Activated CD4-positive, alpha-beta T cell treated with anti-CD3 and anti-CD28 coated beads, Interleukin-2, amount 10 ng/mL, durations not matched to agents 24 days and 14 days (primary cell): Measurements from ENCODE around the gene SEPTIN8. TPM values are rescaled to one million over a fixed set of nuclear protein-coding genes. Genes with fewer than 3 reads are reported as not detected.

Experiments
- DNase-seq: peaks from one replicate; pipeline ENCODE4 v3.0.0; 2022
- H3K27ac Mint-ChIP-seq: one replicate; pipeline ENCODE4 v1.8.0; 2022; ENCODE audit warnings: mild to moderate bottlenecking, mixed read lengths
- H3K27me3 Mint-ChIP-seq: one replicate; pipeline ENCODE4 v1.8.0; 2022; ENCODE audit warnings: mixed read lengths
- H3K36me3 Mint-ChIP-seq: one replicate; pipeline ENCODE4 v1.8.0; 2022; ENCODE audit warnings: low read depth, mild to moderate bottlenecking, mixed read lengths
- H3K4me1 Mint-ChIP-seq: one replicate; pipeline ENCODE4 v1.8.0; 2021; ENCODE audit warnings: mixed read lengths
- H3K4me3 Mint-ChIP-seq: one replicate; pipeline ENCODE4 v1.8.0; 2022; ENCODE audit warnings: mild to moderate bottlenecking, moderate library complexity, mixed read lengths
- H3K9me3 Mint-ChIP-seq: one replicate; pipeline ENCODE4 v1.8.0; 2021; ENCODE audit warnings: mixed read lengths
- intact Hi-C: fragments of 100-400 bp; cut with micrococcal nuclease; formaldehyde crosslinking; loops from one replicate; pipeline ENCODE4 v1.15.1; 2023
- total RNA-seq: library from RNA; stranded (reverse); gene quantifications from 2 replicates; pipeline ENCODE4 v1.2.3, GENCODE V29; 2022

The SEPTIN8 gene
- total RNA-seq, 1 donor from 2014 or later, result 45.4 TPM

DNA sequence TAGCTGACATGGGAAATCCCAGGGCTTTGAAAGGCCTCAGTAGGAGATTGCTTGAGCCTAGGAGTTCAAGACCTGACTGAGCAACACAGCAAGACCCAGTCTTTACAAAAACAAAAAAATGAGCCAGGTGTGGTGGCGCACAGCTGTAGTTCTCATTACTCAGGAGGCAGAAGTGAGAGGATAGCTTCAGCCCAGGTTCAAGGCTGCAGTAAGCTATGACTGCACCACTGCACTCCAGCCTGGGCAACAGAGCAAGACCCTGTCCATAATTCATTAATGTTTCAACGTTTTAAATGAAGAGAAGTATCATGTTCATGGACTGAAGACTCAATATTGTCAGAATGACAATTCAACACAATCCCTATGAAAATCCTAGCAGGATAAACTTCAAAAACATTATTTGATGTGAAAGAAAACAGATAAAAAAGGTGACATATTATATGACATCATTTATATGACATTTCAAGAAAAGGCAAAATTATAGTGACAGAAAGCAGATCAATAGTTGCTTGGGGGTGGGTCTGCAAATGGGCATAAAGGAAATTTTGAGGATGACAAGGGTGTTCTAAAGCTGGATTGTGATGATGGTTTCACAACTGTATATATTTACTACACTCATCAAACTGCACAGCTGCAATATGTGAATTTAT lies 43.4 kb downstream of the SEPTIN8 start:
- intact Hi-C loops, result loop anchor here (10.0 kb wide), 1 partner anchor 319 kb away; no protein-coding TSS in a partner anchor
- Mint-ChIP-seq H3K4me1 (peaks cover 41% of the 10 kb centered on the region), H3K36me3 (peaks cover 31% of the 10 kb centered on the region), H3K9me3 (no peaks in the 10 kb centered on the region), H3K27me3 (peaks cover 3% of the 10 kb centered on the region), H3K27ac (no peak overlapping the region), H3K4me3 (no peak overlapping the region)
- no peak for DNase-seq

DNA sequence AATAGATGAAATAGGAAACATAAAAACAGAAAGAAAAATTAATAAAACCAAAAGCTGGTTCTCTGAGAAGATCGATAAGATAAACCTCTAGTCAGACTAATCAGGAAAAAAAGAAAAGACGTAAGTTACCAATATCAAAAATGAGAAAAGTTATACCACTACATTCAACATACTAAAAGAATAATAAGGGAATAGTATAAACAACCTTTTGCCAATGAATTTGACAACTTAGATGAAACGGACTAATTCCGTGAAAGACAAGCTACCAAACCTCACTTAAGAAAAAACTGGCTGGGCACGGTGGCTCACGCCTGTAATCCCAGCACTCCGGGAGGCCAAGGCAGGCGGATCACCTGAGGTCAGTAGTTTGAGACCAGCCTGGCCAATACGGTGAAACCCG lies 47.1 kb downstream of the SEPTIN8 start:
- Mint-ChIP-seq H3K9me3 (no peaks in the 10 kb centered on the region), H3K36me3 (peaks cover 42% of the 10 kb centered on the region), H3K27ac (no peak overlapping the region), H3K4me1 (peaks cover 21% of the 10 kb centered on the region), H3K4me3 (no peak overlapping the region), H3K27me3 (no peaks in the 10 kb centered on the region)
- intact Hi-C loops, result loop anchor here (10.0 kb wide), 1 partner anchor 315 kb away; no protein-coding TSS in a partner anchor
- no peak for DNase-seq

DNA sequence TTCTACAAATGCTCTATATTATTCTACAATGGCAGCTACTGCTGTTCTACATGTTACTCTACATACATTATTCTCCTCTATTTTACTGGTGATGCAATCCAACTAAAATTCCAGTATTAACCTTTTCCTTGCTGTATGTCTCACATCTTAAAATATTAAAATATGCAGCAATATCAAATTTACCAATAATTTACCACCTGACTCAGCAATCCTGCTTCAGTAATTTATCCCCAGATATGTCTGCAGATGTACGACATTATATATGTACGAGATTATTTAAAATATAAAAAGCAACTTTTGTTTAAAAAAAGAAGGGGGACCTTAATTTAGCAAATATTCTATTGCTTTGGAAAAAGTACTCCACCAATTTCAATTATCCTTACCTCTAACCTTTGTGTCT lies 51.3 kb downstream of the SEPTIN8 start:
- no peak overlapping the region for H3K4me3 Mint-ChIP-seq
- DNase-seq, result no peak
- H3K27ac Mint-ChIP-seq, result no peak overlapping the region
- H3K9me3 Mint-ChIP-seq, result no peaks in the 10 kb centered on the region
- H3K27me3 Mint-ChIP-seq, result no peaks in the 10 kb centered on the region
- peaks cover 42% of the 10 kb centered on the region for H3K36me3 Mint-ChIP-seq
- intact Hi-C loops, result no loop called here
- H3K4me1 Mint-ChIP-seq, result peaks cover 11% of the 10 kb centered on the region

GRCh38 chr5:132718544-132719312 lies 58.3 kb downstream of the SEPTIN8 start:
- DNase-seq, result no peak
- Mint-ChIP-seq H3K27ac (no peak overlapping the region), H3K9me3 (no peaks in the 10 kb centered on the region), H3K36me3 (peaks cover 29% of the 10 kb centered on the region), H3K27me3 (no peaks in the 10 kb centered on the region), H3K4me1 (peaks cover 14% of the 10 kb centered on the region), H3K4me3 (no peak overlapping the region)
- intact Hi-C loops, result no loop called here

DNA sequence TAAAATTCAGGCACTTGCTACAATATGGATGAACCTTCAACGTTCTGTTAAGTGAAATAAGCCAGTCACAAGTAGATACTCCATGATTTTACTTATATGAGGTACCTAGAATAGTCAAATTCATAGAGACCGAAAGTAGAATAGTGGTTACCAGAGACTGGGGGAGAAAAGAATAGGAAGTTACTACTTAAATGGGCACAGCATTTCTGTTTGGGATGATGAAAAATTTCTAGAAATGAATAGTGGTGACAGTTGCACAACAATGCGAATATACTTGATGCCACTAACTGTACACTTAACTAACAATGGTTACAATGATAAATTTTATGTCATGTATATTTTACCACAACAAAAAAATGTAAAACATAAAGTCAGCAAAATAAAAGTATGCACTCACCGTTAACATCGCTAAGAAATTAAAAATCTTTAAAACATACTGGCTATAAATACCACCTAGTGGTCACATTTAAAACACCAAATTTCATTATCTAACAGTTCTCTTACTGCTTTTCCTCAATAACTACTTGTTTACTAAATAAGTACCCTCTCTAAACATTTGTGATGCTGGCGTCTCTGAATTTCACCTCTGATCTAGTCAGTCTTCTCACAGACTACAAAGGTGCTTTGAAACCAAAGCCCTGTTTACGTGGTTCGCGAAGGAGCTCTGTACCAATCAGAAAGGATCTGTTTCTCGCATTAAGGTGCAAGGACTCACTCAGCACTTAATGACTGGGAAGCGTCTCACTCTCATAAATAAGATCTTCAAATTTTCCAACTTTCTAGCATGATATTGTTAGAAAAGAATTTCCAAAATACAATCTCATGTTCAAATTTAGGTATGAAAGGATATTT lies 62.4 kb downstream of the SEPTIN8 start:
- Mint-ChIP-seq H3K27ac (peak overlapping the region; percentile 4), H3K9me3 (no peaks in the 10 kb centered on the region), H3K4me3 (peak overlapping the region; percentile 40), H3K27me3 (no peaks in the 10 kb centered on the region), H3K4me1 (peaks cover 15% of the 10 kb centered on the region), H3K36me3 (peaks cover 27% of the 10 kb centered on the region)
- intact Hi-C loops, result loop anchor here (2.0 to 5.0 kb wide), 2 partner anchors 22 to 187 kb away; partner anchors contain the start of gene KIF3A
- DNase-seq, result no peak

GRCh38 chr5:132708645-132709044 lies 68.4 kb downstream of the SEPTIN8 start:
- Mint-ChIP-seq H3K9me3 (no peaks in the 10 kb centered on the region), H3K4me1 (peaks cover 17% of the 10 kb centered on the region), H3K27ac (no peak overlapping the region), H3K27me3 (no peaks in the 10 kb centered on the region), H3K4me3 (no peak overlapping the region), H3K36me3 (peaks cover 32% of the 10 kb centered on the region)
- no peak for DNase-seq
- intact Hi-C loops, result no loop called here

GRCh38 chr5:132704875-132705274 lies 72.2 kb downstream of the SEPTIN8 start:
- Mint-ChIP-seq H3K9me3 (no peaks in the 10 kb centered on the region), H3K27me3 (no peaks in the 10 kb centered on the region), H3K4me1 (peaks cover 23% of the 10 kb centered on the region), H3K4me3 (no peak overlapping the region), H3K36me3 (peaks cover 44% of the 10 kb centered on the region), H3K27ac (no peak overlapping the region)
- intact Hi-C loops, result loop anchor here (2.0 kb wide), 1 partner anchor 16 kb away; no protein-coding TSS in a partner anchor
- no peak for DNase-seq

Other genes starting within 250 kb of the SEPTIN8 start
- gene IL5, start 233.7 kb downstream of the SEPTIN8 start, total RNA-seq, result 7.0 and 7.1 TPM in 2 replicates
- 37.4 and 39.5 TPM in 2 replicates for gene RAD50, start 220.3 kb downstream of the SEPTIN8 start, total RNA-seq
- gene IL13, start 119.1 kb downstream of the SEPTIN8 start, total RNA-seq, result 231 and 239 TPM in 2 replicates
- 20.5 and 21.2 TPM in 2 replicates for gene IL4, start 103.2 kb downstream of the SEPTIN8 start, total RNA-seq
- gene KIF3A, start 39.7 kb downstream of the SEPTIN8 start, total RNA-seq, result 44.2 and 51.9 TPM in 2 replicates
- 39.5 and 42.7 TPM in 2 replicates for gene CCNI2, start 29.8 kb downstream of the SEPTIN8 start, total RNA-seq
- 0.59 and 0.65 TPM in 2 replicates for gene SOWAHA, start 36.1 kb upstream of the SEPTIN8 start, total RNA-seq
- 5.3 and 7.4 TPM in 2 replicates for gene SHROOM1, start 53.4 kb upstream of the SEPTIN8 start, total RNA-seq
- 0.30 and 0.45 TPM in 2 replicates for gene GDF9, start 89.2 kb upstream of the SEPTIN8 start, total RNA-seq
- 454 and 464 TPM in 2 replicates for gene UQCRQ, start 89.4 kb upstream of the SEPTIN8 start, total RNA-seq
- gene LEAP2, start 96.4 kb upstream of the SEPTIN8 start, total RNA-seq, result 4.7 and 6.0 TPM in 2 replicates
- 32.3 and 32.7 TPM in 2 replicates for gene AFF4, start 186.4 kb upstream of the SEPTIN8 start, total RNA-seq
- gene ZCCHC10, start 249.3 kb upstream of the SEPTIN8 start, total RNA-seq, result 32.2 and 36.0 TPM in 2 replicates